Ovary (tissue), 9 donors: ENCODE data around the gene NR0B2. TPM values are rescaled to one million over a fixed set of nuclear protein-coding genes. Genes with fewer than 3 reads are reported as not detected.

Experiments
- DNase-seq, 5 donors: peaks; one replicate each; pipeline ENCODE4 v3.0.0-alpha.2; 2019 to 2020
- H3K27ac ChIP-seq, 2 donors: fragments of 200-600 bp; one replicate each; pipeline versions ENCODE4 v1.5.1 to v1.8.0; 2019 to 2022
- H3K27me3 ChIP-seq: fragments of 200-600 bp; one replicate; pipeline ENCODE4 v1.8.0; 2022
- H3K36me3 ChIP-seq: fragments of 200-600 bp; sonication (generic); one replicate; pipeline ENCODE4 v1.5.1; 2019
- H3K4me1 ChIP-seq: one replicate; pipeline ENCODE4 v1.8.1; 2013; ENCODE audit warnings: mild to moderate bottlenecking, moderate library complexity; ENCODE audit not compliant: insufficient read depth
- H3K4me3 ChIP-seq: fragments of 200-600 bp; sonication (generic); one replicate; pipeline ENCODE4 v1.5.1; 2017
- H3K9me3 ChIP-seq, 2 donors: fragments of 200-600 bp in 1 of 2; sonication (generic) in 1 of 2; one replicate each; pipeline versions ENCODE4 v1.5.1 to v1.8.1; 2013 to 2019; ENCODE audit warnings: mild to moderate bottlenecking in 1 of 2, moderate library complexity in 1 of 2
- CTCF ChIP-seq, 3 donors: fragments of 450-650 bp in 2 of 3; fragments of 200-600 bp in 1 of 3; IDR thresholded peaks; one replicate each; pipeline versions ENCODE4 v1.5.1 to v1.8.0; 2016 to 2022; ENCODE audit warnings: antibody characterized with exemption in 3 of 3, mild to moderate bottlenecking in 1 of 3
- EP300 ChIP-seq: sonication (generic); formaldehyde crosslinking; IDR thresholded peaks from one replicate; pipeline ENCODE4 v1.6.1; 2017; ENCODE audit warnings: antibody characterized with exemption
- POLR2A ChIP-seq: fragments of 450-650 bp; IDR thresholded peaks from one replicate; pipeline ENCODE4 v1.6.1; 2017; ENCODE audit warnings: antibody characterized with exemption, mild to moderate bottlenecking, moderate library complexity
- WGBS, 3 donors: extraction: QIAGEN DNeasy Blood & Tissue Kit in 1 of 3; methylation state at CpG; one replicate each; pipeline versions ENCODE4 v1.1.5 to v1.1.7; 2013 to 2017; 5-methylcytosine and 5-hydroxymethylcytosine counted together
- intact Hi-C, 4 donors: fragments of 100-400 bp; cut with DNase I; formaldehyde crosslinking; loops; one replicate each; pipeline versions ENCODE4 v1.11.0 to v1.15.1; 2022 to 2023
- polyA plus RNA-seq, 2 donors: library from polyadenylated mRNA; stranded (reverse); fragments of 200-250 nt in 1 of 2; fragments of 350-450 nt in 1 of 2; fragmentation: Illumina TruSeq in 1 of 2; extraction: RNeasy Lipid Tissue Mini Kit (QIAGEN cat#74804) in 1 of 2; gene quantifications; one replicate each; pipeline ENCODE4 v1.2.3, GENCODE V29; 2013 to 2014
- total RNA-seq, 7 donors: library from RNA; depleted of rRNA in 2 of 7; stranded (reverse); fragments of >200 nt in 2 of 7; fragmentation: NEBNext Ultra II Directional in 3 of 7; extraction: Animal tissue kit (Norgen Biotek cat#: 25700) in 3 of 7; gene quantifications; one replicate each; pipeline versions ENCODE4 v1.1.0 to v1.2.4, GENCODE V29; 2016 to 2023
- donor health status: DM: no; HTN: no; CAD: no; lungs with moderate emphysema.
- donor health status: DM: no; HTN: no; CAD: no.
- donor health status: Bipolar disorder and iron deficiency.
- donor health status: DM: yes; HTN: yes; CAD: no.
- donor health status: DM: no; HTN: no; CAD: no.
- donor health status: DM: yes; HTN: yes; CAD: no.

NR0B2 gene
- total and polyA plus RNA-seq, 9 donors, result 0.18 TPM; not detected in 7

DNA sequence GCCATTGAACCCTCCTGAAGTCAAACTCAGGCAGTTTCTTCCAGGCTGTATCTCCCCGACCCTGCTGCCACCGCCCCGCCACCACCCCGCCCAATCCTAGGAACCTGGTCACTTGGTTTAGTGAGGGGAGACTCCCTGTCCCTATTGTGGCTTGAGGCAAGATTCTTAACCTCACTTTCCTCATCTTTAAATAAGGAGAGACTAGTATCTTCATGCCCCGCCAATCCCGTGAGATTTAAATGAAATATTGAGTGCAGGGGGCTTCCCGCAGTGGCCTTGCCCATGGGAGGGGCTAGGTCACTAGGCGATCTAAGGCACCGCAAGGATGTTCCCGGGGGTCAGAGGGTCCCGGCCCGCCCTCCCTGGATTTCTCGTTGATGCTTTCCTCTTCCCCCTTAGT lies 45.5 kb upstream of the NR0B2 start:
- Histone ChIP-seq H3K27ac (no peak overlapping the region), H3K4me3 (no peak overlapping the region), H3K4me1 (peaks cover 4% of the 10 kb centered on the region), H3K9me3 (no peaks in the 10 kb centered on the region), H3K27me3 (no peaks in the 10 kb centered on the region), H3K36me3 (no peaks in the 10 kb centered on the region)
- TF ChIP-seq CTCF (IDR thresholded peaks at IDR 0.05), result no peak
- TF ChIP-seq POLR2A, result no peak
- intact Hi-C loops, result no loop called here
- DNase-seq, result no peak
- 19 to 26% (median 20%) methylated on average over 13 of the region's 13 CpGs for WGBS, 3 donors

DNA sequence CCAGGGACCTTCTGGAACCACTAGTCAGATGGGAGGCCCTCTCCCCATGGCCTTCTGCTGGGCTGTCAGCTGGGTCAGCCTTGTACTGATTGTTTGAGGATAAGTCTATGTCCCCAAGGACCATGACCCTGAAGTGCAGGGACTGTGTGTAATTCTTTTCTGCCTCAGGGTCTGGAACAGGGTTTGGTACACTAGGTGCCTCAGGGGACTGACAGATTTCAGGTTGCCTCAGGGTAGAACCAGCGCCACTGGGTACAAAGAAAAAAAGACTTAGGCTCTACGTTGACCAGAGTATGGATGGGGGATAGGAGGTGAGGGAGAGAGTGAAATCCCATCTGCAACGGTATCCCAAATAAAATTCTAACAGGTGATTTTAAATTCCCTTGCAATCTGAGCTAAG lies 43.5 kb upstream of the NR0B2 start:
- Histone ChIP-seq H3K27ac (no peak overlapping the region), H3K9me3 (no peaks in the 10 kb centered on the region), H3K27me3 (no peaks in the 10 kb centered on the region), H3K4me1 (peaks cover 4% of the 10 kb centered on the region), H3K36me3 (no peaks in the 10 kb centered on the region), H3K4me3 (no peak overlapping the region)
- WGBS, 3 donors, result 80 to 91% (median 87%) methylated on average over 3 of the region's 3 CpGs
- TF ChIP-seq EP300, result no peak
- TF ChIP-seq CTCF (IDR thresholded peaks at IDR 0.05), result no peak
- no peak for TF ChIP-seq POLR2A
- no peak for DNase-seq
- intact Hi-C loops, result no loop called here

- peaks cover 4% of the 10 kb centered on the region for H3K4me1 ChIP-seq
- no peak overlapping the region for H3K27ac ChIP-seq
- no peak overlapping the region for H3K4me3 ChIP-seq
- intact Hi-C loops, result no loop called here
- no peaks in the 10 kb centered on the region for H3K36me3 ChIP-seq
- TF ChIP-seq CTCF (IDR thresholded peaks at IDR 0.05), result no peak
- no peaks in the 10 kb centered on the region for H3K9me3 ChIP-seq
- no peak for DNase-seq
- H3K27me3 ChIP-seq, result no peaks in the 10 kb centered on the region
- 78 to 80% (median 80%) methylated on average over 3 of the region's 3 CpGs for WGBS, 3 donors
Observed at GRCh38 chr1:26956321-26956720, 42.5 kb upstream of the NR0B2 start.

GRCh38 chr1:26953374-26953773 lies 39.6 kb upstream of the NR0B2 start:
- intact Hi-C loops, result no loop called here
- WGBS, 3 donors, result 94 to 96% (median 96%) methylated on average over 5 of the region's 5 CpGs
- Histone ChIP-seq H3K27ac (no peak overlapping the region), H3K36me3 (no peaks in the 10 kb centered on the region), H3K4me1 (peaks cover 2% of the 10 kb centered on the region), H3K9me3 (no peaks in the 10 kb centered on the region), H3K4me3 (no peak overlapping the region), H3K27me3 (no peaks in the 10 kb centered on the region)
- no peak for DNase-seq
- TF ChIP-seq POLR2A (no peak), CTCF (IDR thresholded peaks at IDR 0.05) (no peak), EP300 (no peak)
